Endothelial cell (in vitro differentiated cells): ENCODE data around the gene PTPN21. TPM values are rescaled to one million over a fixed set of nuclear protein-coding genes. Genes with fewer than 3 reads are reported as not detected.
"Not testable (repeated sequence)": the region's sequence is repeated elsewhere in the genome, so short reads cannot be mapped to it uniquely, and the experiment has no call there.

Source experiments
- DNase-seq: peaks from one replicate; pipeline ENCODE4 v3.0.0; 2021; ENCODE audit warnings: low spot score
- H3K27ac Mint-ChIP-seq: one replicate; pipeline ENCODE4 v1.8.0; 2021; ENCODE audit warnings: mixed read lengths, inconsistent platforms; ENCODE audit not compliant: unreplicated experiment
- H3K27me3 Mint-ChIP-seq: one replicate; pipeline ENCODE4 v1.8.0; 2021; ENCODE audit warnings: mild to moderate bottlenecking, moderate library complexity, mixed read lengths, inconsistent platforms; ENCODE audit not compliant: unreplicated experiment
- H3K36me3 Mint-ChIP-seq: one replicate; pipeline ENCODE4 v1.8.0; 2021; ENCODE audit warnings: mild to moderate bottlenecking, low read depth, mixed read lengths, inconsistent platforms; ENCODE audit not compliant: unreplicated experiment
- H3K4me1 Mint-ChIP-seq: one replicate; pipeline ENCODE4 v1.8.0; 2021; ENCODE audit warnings: mild to moderate bottlenecking, mixed read lengths, inconsistent platforms; ENCODE audit not compliant: unreplicated experiment
- H3K4me3 Mint-ChIP-seq: one replicate; pipeline ENCODE4 v1.8.0; 2021; ENCODE audit warnings: mild to moderate bottlenecking, mixed read lengths, inconsistent platforms; ENCODE audit not compliant: unreplicated experiment
- H3K9me3 Mint-ChIP-seq: one replicate; pipeline ENCODE4 v1.8.0; 2021; ENCODE audit warnings: mixed read lengths, inconsistent platforms; ENCODE audit not compliant: unreplicated experiment
- CTCF ChIP-seq: fragments of 200-600 bp; sonication (generic); IDR thresholded peaks from one replicate; pipeline ENCODE4 v1.5.0; 2021; ENCODE audit warnings: antibody characterized with exemption; ENCODE audit not compliant: unreplicated experiment
- total RNA-seq: library from RNA; stranded (reverse); fragmentation: NEBNext Ultra II Directional; extraction: Animal tissue kit (Norgen Biotek cat#: 25700); gene quantifications from one replicate; pipeline ENCODE4 v1.2.1, GENCODE V29; 2021; ENCODE audit not compliant: unreplicated experiment

The PTPN21 gene
- total RNA-seq, 1 donor from 2014 or later, result 22.1 TPM

GRCh38 chr14:88542857-88543795, 11.7 kb downstream of the PTPN21 start:
- no peak for DNase-seq
- no peaks in the 10 kb centered on the region for H3K9me3 Mint-ChIP-seq
- H3K4me3 Mint-ChIP-seq, result no peak overlapping the region
- no peak for TF ChIP-seq CTCF
- peaks cover 12% of the 10 kb centered on the region for H3K36me3 Mint-ChIP-seq
- H3K27ac Mint-ChIP-seq, result no peak overlapping the region
- H3K4me1 Mint-ChIP-seq, result no peaks in the 10 kb centered on the region
- H3K27me3 Mint-ChIP-seq, result no peaks in the 10 kb centered on the region

GRCh38 chr14:88541324-88541723, 13.5 kb downstream of the PTPN21 start:
- no peaks in the 10 kb centered on the region for H3K27me3 Mint-ChIP-seq
- no peak overlapping the region for H3K27ac Mint-ChIP-seq
- H3K36me3 Mint-ChIP-seq, result peaks cover 4% of the 10 kb centered on the region
- TF ChIP-seq CTCF, result no peak
- no peaks in the 10 kb centered on the region for H3K9me3 Mint-ChIP-seq
- no peaks in the 10 kb centered on the region for H3K4me1 Mint-ChIP-seq
- no peak overlapping the region for H3K4me3 Mint-ChIP-seq
- DNase-seq, result no peak

GRCh38 chr14:88535813-88536212, 19.0 kb downstream of the PTPN21 start:
- Mint-ChIP-seq H3K27me3 (peaks cover 2% of the 10 kb centered on the region), H3K27ac (no peak overlapping the region), H3K36me3 (peaks cover 4% of the 10 kb centered on the region), H3K4me3 (no peak overlapping the region), H3K4me1 (peaks cover 3% of the 10 kb centered on the region), H3K9me3 (no peaks in the 10 kb centered on the region)
- DNase-seq, result no peak
- no peak for TF ChIP-seq CTCF

GRCh38 chr14:88535149-88535548, 19.7 kb downstream of the PTPN21 start:
- peaks cover 2% of the 10 kb centered on the region for H3K27me3 Mint-ChIP-seq
- peak; percentile 21 for DNase-seq
- no peak for TF ChIP-seq CTCF
- peaks cover 4% of the 10 kb centered on the region for H3K36me3 Mint-ChIP-seq
- H3K27ac Mint-ChIP-seq, result no peak overlapping the region
- H3K4me1 Mint-ChIP-seq, result peaks cover 3% of the 10 kb centered on the region
- H3K9me3 Mint-ChIP-seq, result no peaks in the 10 kb centered on the region
- no peak overlapping the region for H3K4me3 Mint-ChIP-seq

GRCh38 chr14:88533064-88533602, 21.7 kb downstream of the PTPN21 start:
- Mint-ChIP-seq H3K4me3 (no peak overlapping the region), H3K4me1 (peaks cover 3% of the 10 kb centered on the region), H3K27ac (no peak overlapping the region), H3K27me3 (peaks cover 2% of the 10 kb centered on the region), H3K9me3 (no peaks in the 10 kb centered on the region), H3K36me3 (peaks cover 15% of the 10 kb centered on the region)
- no peak for TF ChIP-seq CTCF
- DNase-seq, result no peak

- not testable (repeated sequence) for H3K4me3 Mint-ChIP-seq, H3K4me1 Mint-ChIP-seq, DNase-seq, H3K27me3 Mint-ChIP-seq, H3K9me3 Mint-ChIP-seq, H3K27ac Mint-ChIP-seq
- peaks cover 11% of the 10 kb centered on the region for H3K36me3 Mint-ChIP-seq
Observed at GRCh38 chr14:88529889-88530288, 24.9 kb downstream of the PTPN21 start.
